ENCODE measurements around the gene AMN.

DNA sequence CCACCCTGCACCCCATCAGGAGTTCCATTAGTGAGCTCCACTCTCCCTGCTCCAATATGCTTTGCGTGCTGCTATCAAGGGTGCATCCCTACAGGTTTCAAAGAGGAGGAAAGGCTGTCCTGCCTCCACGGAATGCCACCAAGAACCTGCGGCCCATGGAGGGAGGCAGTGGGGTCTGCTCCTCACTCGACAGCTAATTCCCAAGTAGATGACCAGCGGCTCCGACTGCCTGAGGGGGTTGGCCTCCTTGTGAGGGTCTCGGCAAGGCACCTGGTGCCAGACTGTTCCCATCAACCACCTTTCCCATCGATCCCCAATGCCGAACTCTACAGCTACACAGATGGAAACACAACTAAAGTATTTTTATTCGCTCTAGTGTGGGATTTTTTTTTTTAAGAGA is 36.0 kb downstream of the AMN start:
- no peak for TF ChIP-seq POLR2A (IDR thresholded peaks at IDR 0.05)
- TF ChIP-seq, protein P1, sequence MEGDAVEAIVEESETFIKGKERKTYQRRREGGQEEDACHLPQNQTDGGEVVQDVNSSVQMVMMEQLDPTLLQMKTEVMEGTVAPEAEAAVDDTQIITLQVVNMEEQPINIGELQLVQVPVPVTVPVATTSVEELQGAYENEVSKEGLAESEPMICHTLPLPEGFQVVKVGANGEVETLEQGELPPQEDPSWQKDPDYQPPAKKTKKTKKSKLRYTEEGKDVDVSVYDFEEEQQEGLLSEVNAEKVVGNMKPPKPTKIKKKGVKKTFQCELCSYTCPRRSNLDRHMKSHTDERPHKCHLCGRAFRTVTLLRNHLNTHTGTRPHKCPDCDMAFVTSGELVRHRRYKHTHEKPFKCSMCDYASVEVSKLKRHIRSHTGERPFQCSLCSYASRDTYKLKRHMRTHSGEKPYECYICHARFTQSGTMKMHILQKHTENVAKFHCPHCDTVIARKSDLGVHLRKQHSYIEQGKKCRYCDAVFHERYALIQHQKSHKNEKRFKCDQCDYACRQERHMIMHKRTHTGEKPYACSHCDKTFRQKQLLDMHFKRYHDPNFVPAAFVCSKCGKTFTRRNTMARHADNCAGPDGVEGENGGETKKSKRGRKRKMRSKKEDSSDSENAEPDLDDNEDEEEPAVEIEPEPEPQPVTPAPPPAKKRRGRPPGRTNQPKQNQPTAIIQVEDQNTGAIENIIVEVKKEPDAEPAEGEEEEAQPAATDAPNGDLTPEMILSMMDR (IDR thresholded peaks at IDR 0.05): no peak
